CD4-positive, alpha-beta T cell treated with Interleukin-6 at 100 ng/mL for 8 hours (primary cell): ENCODE measurements around the gene LCN6.
"Not testable (repeated sequence)": the region's sequence is repeated elsewhere in the genome, so short reads cannot be mapped to it uniquely, and the experiment has no call there.

Source experiments
- DNase-seq: peaks from one replicate; pipeline ENCODE4 v3.0.0-alpha.2; 2020; ENCODE audit warnings: mixed read lengths, low spot score

Gene LCN6

GRCh38 chr9:136723989-136724388 lies 24.3 kb downstream of the LCN6 start:
- no peak for DNase-seq

GRCh38 chr9:136723362-136723976 lies 24.9 kb downstream of the LCN6 start:
- no peak for DNase-seq

GRCh38 chr9:136722969-136723356 lies 25.4 kb downstream of the LCN6 start:
- DNase-seq = no peak

GRCh38 chr9:136722093-136722968 lies 26.0 kb downstream of the LCN6 start:
- no peak for DNase-seq

- no peak for DNase-seq
These were observed 26.8 kb downstream of the LCN6 start for GRCh38 chr9:136721339-136722092.

GRCh38 chr9:136720898-136721338 lies 27.4 kb downstream of the LCN6 start:
- DNase-seq = no peak

GRCh38 chr9:136720251-136720897 lies 28.0 kb downstream of the LCN6 start:
- no peak for DNase-seq

- no peak for DNase-seq
These were observed 29.0 kb downstream of the LCN6 start for GRCh38 chr9:136719195-136719880.

GRCh38 chr9:136718345-136719194 lies 29.8 kb downstream of the LCN6 start:
- no peak for DNase-seq

- DNase-seq = no peak
These were observed 30.9 kb downstream of the LCN6 start for GRCh38 chr9:136717399-136717798.

GRCh38 chr9:136714893-136715274 lies 33.4 kb downstream of the LCN6 start:
- DNase-seq = no peak

- no peak for DNase-seq
These were observed 34.0 kb downstream of the LCN6 start for GRCh38 chr9:136714096-136714892.

- DNase-seq = no peak
These were observed 34.8 kb downstream of the LCN6 start for GRCh38 chr9:136713550-136713949.

- DNase-seq = no peak
These were observed 35.4 kb downstream of the LCN6 start for GRCh38 chr9:136712690-136713544.

GRCh38 chr9:136711751-136712689 lies 36.3 kb downstream of the LCN6 start, which contains the start of gene DIPK1B:
TSS of gene DIPK1B (plus strand) at chr9:136712572. CDS start at chr9:136712666, 94 bp downstream.
- no peak for DNase-seq

GRCh38 chr9:136711219-136711648 lies 37.1 kb downstream of the LCN6 start:
- not testable (repeated sequence) for DNase-seq

GRCh38 chr9:136710543-136710942 lies 37.8 kb downstream of the LCN6 start:
- no peak for DNase-seq
